ENCODE data around the gene CPNE4. TPM values are rescaled to one million over a fixed set of nuclear protein-coding genes. Genes with fewer than 3 reads are reported as not detected.

CPNE4 gene
- total RNA-seq, 2 experiments from 2014 or later: not detected

DNA sequence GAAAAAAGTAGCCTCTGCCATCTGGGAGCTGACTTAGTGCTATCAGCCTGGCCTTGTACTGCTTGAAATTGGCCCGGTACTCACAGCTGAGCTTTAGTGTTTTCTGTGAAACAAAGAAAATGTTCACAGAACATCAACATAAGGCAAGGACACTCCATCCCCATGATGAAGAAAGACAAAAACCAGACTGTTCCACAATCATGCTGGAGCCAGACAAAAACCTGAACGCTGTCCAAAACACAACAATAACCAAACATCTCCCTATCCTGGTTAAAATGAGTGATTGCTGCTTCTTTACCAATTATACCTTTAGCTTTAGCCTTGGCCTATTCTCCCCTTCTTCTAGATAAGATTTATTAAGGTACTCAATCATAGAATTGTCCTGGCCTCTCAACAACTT lies 153.9 kb downstream of the CPNE4 start:
- Mint-ChIP-seq H3K9me3 (no peaks in the 10 kb centered on the region), H3K27ac (no peak overlapping the region), H3K36me3 (ENCODE audit: low read depth) (no peaks in the 10 kb centered on the region), H3K27me3 (no peaks in the 10 kb centered on the region), H3K4me3 (no peak overlapping the region), H3K4me1 (ENCODE audit: low read depth) (no peaks in the 10 kb centered on the region)
- TF ChIP-seq CTCF (IDR thresholded peaks at IDR 0.05): no peak
- intact Hi-C loops (cut with micrococcal nuclease): no loop called here
- ChIA-PET POLR2A (interaction anchor here (0.5 kb wide), 1 partner anchor 134 kb away, joined by 3 read pairs; no protein-coding TSS in a partner anchor), CTCF (no interaction called here)
- ATAC-seq (no peak), DNase-seq (no peak)

DNA sequence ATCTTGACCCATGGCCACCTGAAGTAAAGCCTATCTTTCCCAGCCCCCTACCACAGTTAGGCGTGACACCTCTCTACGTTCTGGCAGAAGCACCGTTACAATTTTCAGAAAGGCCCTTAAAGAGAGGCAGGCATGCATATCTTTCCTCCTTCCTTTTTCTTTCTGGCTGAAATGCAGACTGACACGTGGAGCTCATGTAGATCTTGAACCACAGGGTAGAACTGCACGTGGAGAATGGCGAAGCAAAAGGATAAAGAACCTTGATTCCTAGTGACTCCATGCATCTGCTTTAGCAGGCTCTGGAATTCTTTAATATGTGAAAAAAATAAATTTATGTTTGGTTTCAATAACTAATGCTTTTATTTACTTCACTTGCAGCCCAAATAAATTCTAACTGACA lies 166.6 kb downstream of the CPNE4 start:
- no peaks in the 10 kb centered on the region for H3K27me3 Mint-ChIP-seq
- H3K36me3 Mint-ChIP-seq (ENCODE audit: low read depth): no peaks in the 10 kb centered on the region
- CTCF ChIA-PET: no interaction called here

DNA sequence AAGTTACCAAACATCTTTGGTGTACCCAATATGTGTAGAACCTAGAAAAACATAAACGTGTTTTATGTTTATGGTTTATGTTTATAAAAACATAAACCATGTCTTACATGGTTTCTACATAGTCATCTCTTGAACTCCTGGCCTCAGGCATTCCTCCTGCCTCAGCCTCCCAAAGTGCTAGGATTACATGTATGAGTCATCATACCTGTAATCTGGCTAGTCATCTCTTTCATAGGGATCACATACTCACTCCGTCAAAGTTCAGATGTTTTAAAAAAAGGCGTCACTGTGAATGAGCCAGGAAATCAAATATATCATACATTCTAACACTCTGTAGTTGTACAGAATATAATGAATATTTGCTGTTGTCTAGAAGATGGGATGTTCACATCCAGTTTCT lies 178.6 kb downstream of the CPNE4 start:
- no peaks in the 10 kb centered on the region for H3K36me3 Mint-ChIP-seq (ENCODE audit: low read depth)
- CTCF ChIA-PET: no interaction called here
- POLR2A ChIA-PET: no interaction called here
- no peaks in the 10 kb centered on the region for H3K9me3 Mint-ChIP-seq
- intact Hi-C loops (cut with micrococcal nuclease): no loop called here
- no peak for ATAC-seq
- no peaks in the 10 kb centered on the region for H3K4me1 Mint-ChIP-seq (ENCODE audit: low read depth)
- DNase-seq: no peak
- no peak overlapping the region for H3K4me3 Mint-ChIP-seq
- H3K27ac Mint-ChIP-seq: no peak overlapping the region
- TF ChIP-seq CTCF (IDR thresholded peaks at IDR 0.05): no peak
- H3K27me3 Mint-ChIP-seq: no peaks in the 10 kb centered on the region

More for the DNA sequence above, 166.6 kb downstream of the CPNE4 start:
- ATAC-seq: no peak
- DNase-seq: no peak
- intact Hi-C loops (cut with micrococcal nuclease): no loop called here
- no peak overlapping the region for H3K27ac Mint-ChIP-seq
- no peaks in the 10 kb centered on the region for H3K4me1 Mint-ChIP-seq (ENCODE audit: low read depth)
- POLR2A ChIA-PET: no interaction called here
- no peak overlapping the region for H3K4me3 Mint-ChIP-seq
- no peak for TF ChIP-seq CTCF (IDR thresholded peaks at IDR 0.05)
- H3K9me3 Mint-ChIP-seq: no peaks in the 10 kb centered on the region

- Mint-ChIP-seq H3K27ac (no peak overlapping the region), H3K4me3 (no peak overlapping the region), H3K9me3 (no peaks in the 10 kb centered on the region), H3K4me1 (ENCODE audit: low read depth) (no peaks in the 10 kb centered on the region), H3K36me3 (ENCODE audit: low read depth) (no peaks in the 10 kb centered on the region), H3K27me3 (peaks cover 2% of the 10 kb centered on the region)
- POLR2A ChIA-PET: no interaction called here
- CTCF ChIA-PET: no interaction called here
- intact Hi-C loops (cut with micrococcal nuclease): no loop called here
- ATAC-seq (no peak), DNase-seq (no peak)
- TF ChIP-seq CTCF (IDR thresholded peaks at IDR 0.05): no peak
Observed at GRCh38 chr3:131850223-131850622, 184.6 kb downstream of the CPNE4 start.

- H3K36me3 Mint-ChIP-seq (ENCODE audit: low read depth): no peaks in the 10 kb centered on the region
- POLR2A ChIA-PET: no interaction called here
- CTCF ChIA-PET: no interaction called here
- no peak for TF ChIP-seq CTCF (IDR thresholded peaks at IDR 0.05)
- no peaks in the 10 kb centered on the region for H3K4me1 Mint-ChIP-seq (ENCODE audit: low read depth)
- no peak overlapping the region for H3K4me3 Mint-ChIP-seq
- ATAC-seq (no peak), DNase-seq (no peak)
- no peaks in the 10 kb centered on the region for H3K9me3 Mint-ChIP-seq
- H3K27me3 Mint-ChIP-seq: peaks cover 2% of the 10 kb centered on the region
- intact Hi-C loops (cut with micrococcal nuclease): no loop called here
- H3K27ac Mint-ChIP-seq: no peak overlapping the region
Observed at GRCh38 chr3:131849616-131850015, 185.2 kb downstream of the CPNE4 start.

All from activated CD8-positive, alpha-beta T cell treated with anti-CD3 and anti-CD28 coated beads for 36 hours (primary cell).